D721Med (cell line): ENCODE results near the gene PCDHGB7.
"Not testable (repeated sequence)": the region's sequence is repeated elsewhere in the genome, so short reads cannot be mapped to it uniquely, and the experiment has no call there.

Experiments
- DNase-seq: peaks from one replicate; pipeline ENCODE4 v3.0.0; 2011; ENCODE audit warnings: low spot score; ENCODE audit not compliant: insufficient read length
- FAIRE-seq: peaks from 2 replicates; lab custom pipeline; 2011; peaks lifted over from hg19 to GRCh38; lab: Jason Lieb, UNC
- CTCF ChIP-seq: IDR thresholded peaks from 2 replicates; pipeline ENCODE4 v1.5.1; 2012; ENCODE audit warnings: mild to moderate bottlenecking, control low read depth; ENCODE audit not compliant: insufficient read depth; ENCODE audit errors: missing control alignments

PCDHGB7 gene

GRCh38 chr5:141431286-141431685, 13.8 kb downstream of the PCDHGB7 start:
- FAIRE-seq (no peak), DNase-seq (no peak)
- TF ChIP-seq CTCF = no peak

- FAIRE-seq = not testable (repeated sequence)
These were observed 14.8 kb downstream of the PCDHGB7 start for GRCh38 chr5:141432308-141432707.

GRCh38 chr5:141432726-141433125, 15.2 kb downstream of the PCDHGB7 start:
- FAIRE-seq, DNase-seq: not testable (repeated sequence)

More at GRCh38 chr5:141432308-141432707, 14.8 kb downstream of the PCDHGB7 start:
- not testable (repeated sequence) for DNase-seq

GRCh38 chr5:141434006-141434405, 16.5 kb downstream of the PCDHGB7 start:
- TF ChIP-seq CTCF = no peak
- FAIRE-seq (no peak), DNase-seq (no peak)

GRCh38 chr5:141437221-141437620, 19.7 kb downstream of the PCDHGB7 start:
- no peak for TF ChIP-seq CTCF
- no peak for FAIRE-seq
- no peak for DNase-seq

GRCh38 chr5:141439411-141440141, 22.1 kb downstream of the PCDHGB7 start:
- DNase-seq = no peak
- TF ChIP-seq CTCF = no peak
- FAIRE-seq = no peak

- TF ChIP-seq CTCF = no peak
- FAIRE-seq = no peak
- DNase-seq = no peak
These were observed 22.9 kb downstream of the PCDHGB7 start for GRCh38 chr5:141440341-141440740.

- no peak for TF ChIP-seq CTCF
- no peak for FAIRE-seq
- no peak for DNase-seq
These were observed 24.2 kb downstream of the PCDHGB7 start for GRCh38 chr5:141441571-141442170.
